SU-DHL-6 (cell line): ENCODE measurements around the gene ADD3.

Experiments
- H2AFZ ChIP-seq: fragments of 200-600 bp; sonication (generic); 2 replicates; pipeline ENCODE4 v1.6.1; 2014; ENCODE audit warnings: low read depth, mild to moderate bottlenecking, moderate library complexity, mixed read lengths, antibody characterized with exemption, low read length; ENCODE audit not compliant: severe bottlenecking
- H3F3A ChIP-seq: fragments of 200-600 bp; shearing (Covaris generic); 2 replicates; pipeline ENCODE4 v1.6.0; 2016; ENCODE audit warnings: antibody characterized with exemption, mild to moderate bottlenecking; ENCODE audit not compliant: insufficient read depth
- H3K27ac ChIP-seq: fragments of 200-600 bp; sonication (generic); 2 replicates; pipeline ENCODE4 v1.5.1; 2016; ENCODE audit warnings: low read depth, mild to moderate bottlenecking, low read length, moderate library complexity, mixed read lengths
- H3K27me3 ChIP-seq: fragments of 200-600 bp; sonication (generic), shearing (Covaris generic); 2 replicates; pipeline ENCODE4 v1.6.0; 2014; ENCODE audit warnings: mild to moderate bottlenecking, low read length
- H3K36me3 ChIP-seq: fragments of 200-600 bp; sonication (generic); 2 replicates; pipeline ENCODE4 v1.6.1; 2014; ENCODE audit warnings: mild to moderate bottlenecking, low read length, mixed read lengths
- H3K4me2 ChIP-seq: fragments of 300-600, 200-600 bp; shearing (Covaris generic), sonication (generic); 2 replicates; pipeline ENCODE4 v1.6.0; 2014; ENCODE audit warnings: low read length, low read depth, mild to moderate bottlenecking; ENCODE audit not compliant: poor library complexity, severe bottlenecking
- H3K4me3 ChIP-seq: fragments of 200-600 bp; sonication (generic); 2 replicates; pipeline ENCODE4 v1.5.1; 2014; ENCODE audit warnings: antibody characterized with exemption, low read length, mild to moderate bottlenecking, mixed read lengths; ENCODE audit not compliant: insufficient read depth, poor library complexity, severe bottlenecking
- H3K79me2 ChIP-seq: fragments of 200-600 bp; sonication (generic); 2 replicates; pipeline ENCODE4 v1.6.1; 2014; ENCODE audit warnings: mild to moderate bottlenecking, low read length, moderate library complexity; ENCODE audit not compliant: insufficient read depth
- H3K9ac ChIP-seq: fragments of 200-600 bp; sonication (generic); 2 replicates; pipeline ENCODE4 v1.7.0; 2014; ENCODE audit warnings: mild to moderate bottlenecking, low read length
- H3K9me2 ChIP-seq: fragments of 200-600 bp; sonication (generic); replicated peaks from 2 replicates; pipeline ENCODE4 v1.6.1; 2014; ENCODE audit warnings: low read length; ENCODE audit not compliant: insufficient read depth
- H3K9me3 ChIP-seq: fragments of 200-600 bp; sonication (generic); 2 replicates; pipeline ENCODE4 v1.6.1; 2014; ENCODE audit warnings: low read length, mixed read lengths; ENCODE audit not compliant: insufficient read depth
- H4K20me1 ChIP-seq: fragments of 200-600 bp; sonication (generic); 2 replicates; pipeline ENCODE4 v1.6.1; 2014; ENCODE audit warnings: low read depth, mild to moderate bottlenecking, antibody characterized with exemption, low read length, moderate library complexity, mixed read lengths
- CTCF ChIP-seq: fragments of 200-600 bp; sonication (generic); IDR thresholded peaks from one replicate; pipeline ENCODE4 v1.5.1; 2017; ENCODE audit warnings: antibody characterized with exemption, mild to moderate bottlenecking, low read length, moderate library complexity; ENCODE audit not compliant: insufficient read depth, poor library complexity, severe bottlenecking
- EZH2phosphoT487 ChIP-seq: fragments of 200-600 bp; sonication (generic), shearing (Covaris generic); conservative IDR thresholded peaks from 2 replicates; pipeline ENCODE4 v1.6.1; 2018; ENCODE audit warnings: mild to moderate bottlenecking, antibody characterized with exemption, low read length, moderate library complexity, mixed read lengths

Gene ADD3

GRCh38 chr10:110171032-110171431, 163.2 kb downstream of the ADD3 start:
- Histone ChIP-seq H3K27ac (no peak overlapping the region), H3K36me3 (no peaks in the 10 kb centered on the region), H3F3A (no peaks in the 10 kb centered on the region), H3K4me3 (no peak overlapping the region), H3K4me2 (no peak overlapping the region), H3K9me3 (no peaks in the 10 kb centered on the region), H4K20me1 (no peaks in the 10 kb centered on the region), H3K79me2 (no peaks in the 10 kb centered on the region), H3K9me2 (no peaks in the 10 kb centered on the region), H3K9ac (no peak overlapping the region), H3K27me3 (no peaks in the 10 kb centered on the region), H2AFZ (no peak overlapping the region)
- TF ChIP-seq EZH2phosphoT487 (no peak), CTCF (no peak)

- Histone ChIP-seq H3F3A (no peaks in the 10 kb centered on the region), H3K9me2 (no peaks in the 10 kb centered on the region), H3K27me3 (no peaks in the 10 kb centered on the region), H4K20me1 (no peaks in the 10 kb centered on the region), H3K4me3 (no peak overlapping the region), H3K79me2 (no peaks in the 10 kb centered on the region), H2AFZ (no peak overlapping the region), H3K27ac (no peak overlapping the region), H3K9ac (no peak overlapping the region), H3K9me3 (no peaks in the 10 kb centered on the region), H3K36me3 (no peaks in the 10 kb centered on the region), H3K4me2 (no peak overlapping the region)
- no peak for TF ChIP-seq CTCF
- no peak for TF ChIP-seq EZH2phosphoT487
These were observed 164.4 kb downstream of the ADD3 start for GRCh38 chr10:110172155-110172554.

- Histone ChIP-seq H3K4me3 (no peak overlapping the region), H3K79me2 (no peaks in the 10 kb centered on the region), H3K9me2 (no peaks in the 10 kb centered on the region), H3K27ac (no peak overlapping the region), H3K4me2 (no peak overlapping the region), H3K9ac (no peak overlapping the region), H3K27me3 (no peaks in the 10 kb centered on the region), H4K20me1 (no peaks in the 10 kb centered on the region), H2AFZ (no peak overlapping the region), H3F3A (no peaks in the 10 kb centered on the region), H3K36me3 (no peaks in the 10 kb centered on the region), H3K9me3 (no peaks in the 10 kb centered on the region)
- TF ChIP-seq EZH2phosphoT487 (no peak), CTCF (no peak)
These were observed 166.4 kb downstream of the ADD3 start for GRCh38 chr10:110174201-110174600.

- H3K27ac ChIP-seq = no peak overlapping the region
- no peaks in the 10 kb centered on the region for H3K79me2 ChIP-seq
- no peaks in the 10 kb centered on the region for H3F3A ChIP-seq
- H4K20me1 ChIP-seq = no peaks in the 10 kb centered on the region
- no peak overlapping the region for H2AFZ ChIP-seq
- no peaks in the 10 kb centered on the region for H3K9me3 ChIP-seq
- no peaks in the 10 kb centered on the region for H3K27me3 ChIP-seq
- no peak overlapping the region for H3K4me3 ChIP-seq
- H3K4me2 ChIP-seq = no peak overlapping the region
- H3K9me2 ChIP-seq = no peaks in the 10 kb centered on the region
- TF ChIP-seq CTCF (no peak), EZH2phosphoT487 (no peak)
- H3K36me3 ChIP-seq = no peaks in the 10 kb centered on the region
- H3K9ac ChIP-seq = no peak overlapping the region
These were observed 167.0 kb downstream of the ADD3 start for GRCh38 chr10:110174816-110175215.
